GM19324 (cell line): ENCODE data around the gene PDP2.
A peak's percentile ranks its signal among the peaks of the same experiment; 100 is the strongest.
"Not testable (repeated sequence)": the region's sequence is repeated elsewhere in the genome, so short reads cannot be mapped to it uniquely, and the experiment has no call there.

ENCODE experiments used
- ATAC-seq: cut with Tn5 transposase; IDR thresholded peaks from one replicate; pipeline ENCODE4 v1.9.1; 2021; ENCODE audit warnings: mild to moderate bottlenecking, moderate library complexity; ENCODE audit not compliant: unreplicated experiment, low FRiP score

The PDP2 gene

GRCh38 chr16:66853261-66854139, 26.8 kb upstream of the PDP2 start:
- ATAC-seq, result no peak

- no peak for ATAC-seq
These were observed 24.1 kb upstream of the PDP2 start for GRCh38 chr16:66856184-66856730.

GRCh38 chr16:66856801-66857200, 23.5 kb upstream of the PDP2 start:
- ATAC-seq, result no peak

GRCh38 chr16:66857437-66857836, 22.9 kb upstream of the PDP2 start:
- no peak for ATAC-seq

- ATAC-seq, result no peak
These were observed 21.4 kb upstream of the PDP2 start for GRCh38 chr16:66858740-66859396.

- no peak for ATAC-seq
These were observed 20.8 kb upstream of the PDP2 start for GRCh38 chr16:66859397-66860068.

- ATAC-seq, result no peak
These were observed 18.2 kb upstream of the PDP2 start for GRCh38 chr16:66862023-66862520.

GRCh38 chr16:66863707-66864106, 16.6 kb upstream of the PDP2 start:
- no peak for ATAC-seq

- ATAC-seq, result no peak
These were observed 10.9 kb upstream of the PDP2 start for GRCh38 chr16:66869424-66869823.

- ATAC-seq, result not testable (repeated sequence)
These were observed 9.0 kb upstream of the PDP2 start for GRCh38 chr16:66871363-66871762.

GRCh38 chr16:66871840-66872239, 8.5 kb upstream of the PDP2 start:
- no peak for ATAC-seq

- no peak for ATAC-seq
These were observed 7.8 kb upstream of the PDP2 start for GRCh38 chr16:66872559-66872942.

GRCh38 chr16:66872943-66873684, 7.2 kb upstream of the PDP2 start:
- peak; percentile 85 for ATAC-seq

- no peak for ATAC-seq
These were observed 6.6 kb upstream of the PDP2 start for GRCh38 chr16:66873685-66874055.

GRCh38 chr16:66874079-66874775, 6.1 kb upstream of the PDP2 start:
- no peak for ATAC-seq

- no peak for ATAC-seq
These were observed 2.2 kb upstream of the PDP2 start for GRCh38 chr16:66878067-66878466.

- no peak for ATAC-seq
These were observed 701 bp downstream of the PDP2 start for GRCh38 chr16:66881014-66881417.

- ATAC-seq, result no peak
These were observed 1.2 kb downstream of the PDP2 start for GRCh38 chr16:66881560-66881959.

GRCh38 chr16:66881964-66882508, 1.7 kb downstream of the PDP2 start:
- ATAC-seq, result no peak
